ENCODE data around the gene SPTA1.
"Not testable (repeated sequence)": the region's sequence is repeated elsewhere in the genome, so short reads cannot be mapped to it uniquely, and the experiment has no call there.

Gene SPTA1

GRCh38 chr1:158706096-158706495 lies 19.6 kb upstream of the SPTA1 start:
- DNase-seq (ENCODE audit: low read depth), result no peak
- no peak for TF ChIP-seq CTCF (IDR thresholded peaks at IDR 0.05; ENCODE audit: insufficient read depth, low read depth, low read length, missing control alignments)
- H3K4me3 ChIP-seq (ENCODE audit: low read length), result no peak overlapping the region

GRCh38 chr1:158700552-158700951 lies 14.0 kb upstream of the SPTA1 start, which contains the start of gene OR6K2:
OR6K2 (minus strand) TSS chr1:158700652; CDS start chr1:158700652, 0 bp downstream.
- no peak for DNase-seq (ENCODE audit: low read depth)
- TF ChIP-seq CTCF (IDR thresholded peaks at IDR 0.05; ENCODE audit: insufficient read depth, low read depth, low read length, missing control alignments), result no peak
- H3K4me3 ChIP-seq (ENCODE audit: low read length), result no peak within 1 kb of the TSS

GRCh38 chr1:158694596-158694995 lies 8.1 kb upstream of the SPTA1 start:
- no peak overlapping the region for H3K4me3 ChIP-seq (ENCODE audit: low read length)
- no peak for TF ChIP-seq CTCF (IDR thresholded peaks at IDR 0.05; ENCODE audit: insufficient read depth, low read depth, low read length, missing control alignments)
- no peak for DNase-seq (ENCODE audit: low read depth)

- no peak overlapping the region for H3K4me3 ChIP-seq (ENCODE audit: low read length)
- DNase-seq (ENCODE audit: low read depth), result no peak
- TF ChIP-seq CTCF (IDR thresholded peaks at IDR 0.05; ENCODE audit: insufficient read depth, low read depth, low read length, missing control alignments), result no peak
Measured at GRCh38 chr1:158692356-158692755, 5.8 kb upstream of the SPTA1 start.

GRCh38 chr1:158691907-158692306 lies 5.4 kb upstream of the SPTA1 start:
- no peak overlapping the region for H3K4me3 ChIP-seq (ENCODE audit: low read length)
- no peak for DNase-seq (ENCODE audit: low read depth)
- TF ChIP-seq CTCF (IDR thresholded peaks at IDR 0.05; ENCODE audit: insufficient read depth, low read depth, low read length, missing control alignments), result no peak

- H3K4me3 ChIP-seq (ENCODE audit: low read length), result not testable (repeated sequence)
Measured at GRCh38 chr1:158691149-158691548, 4.6 kb upstream of the SPTA1 start.

GRCh38 chr1:158689875-158690274 lies 3.4 kb upstream of the SPTA1 start:
- no peak for TF ChIP-seq CTCF (IDR thresholded peaks at IDR 0.05; ENCODE audit: insufficient read depth, low read depth, low read length, missing control alignments)
- no peak for DNase-seq (ENCODE audit: low read depth)
- no peak overlapping the region for H3K4me3 ChIP-seq (ENCODE audit: low read length)

More at GRCh38 chr1:158691149-158691548, 4.6 kb upstream of the SPTA1 start:
- not testable (repeated sequence) for DNase-seq (ENCODE audit: low read depth)

All from epithelial cell of esophagus (primary cell).